Measurements from ENCODE around the gene MAGI3. TPM values are rescaled to one million over a fixed set of nuclear protein-coding genes. Genes with fewer than 3 reads are reported as not detected.

Gene MAGI3
- 10 to 100 TPM; 22.1 to 38.6 (median 33.7) TPM for polyA plus RNA-seq (ENCODE audit: insufficient read depth in 1 of 5, insufficient read length in 5 of 5, low replicate concordance in 1 of 5)
- long read RNA-seq, donor 1, full-length matches to known transcripts, result 7 of 13 reads
- long read RNA-seq, donor 1, partial matches to known transcripts, result 6 of 13 reads
- long read RNA-seq, donor 1, other reads (novel, unspliced or antisense), result 0 of 13 reads
- long read RNA-seq, donor 2, partial matches to known transcripts, result 0 of 2 reads
- long read RNA-seq, donor 2, other reads (novel, unspliced or antisense), result 0 of 2 reads
- long read RNA-seq, donor 3, full-length matches to known transcripts, result 3 of 3 reads
- long read RNA-seq, donor 3, partial matches to known transcripts, result 0 of 3 reads
- long read RNA-seq, donor 3, other reads (novel, unspliced or antisense), result 0 of 3 reads
- long read RNA-seq, donor 4, result 0 reads
- long read RNA-seq, donor 5, full-length matches to known transcripts, result 7 of 12 reads
- long read RNA-seq, donor 5, partial matches to known transcripts, result 0 of 12 reads
- long read RNA-seq, donor 5, other reads (novel, unspliced or antisense), result 5 of 12 reads
- long read RNA-seq, donor 6, full-length matches to known transcripts, result 9 of 9 reads
- long read RNA-seq, donor 6, partial matches to known transcripts, result 0 of 9 reads
- long read RNA-seq, donor 6, other reads (novel, unspliced or antisense), result 0 of 9 reads
- long read RNA-seq, donor 7, full-length matches to known transcripts, result 1 of 6 reads
- long read RNA-seq, donor 7, partial matches to known transcripts, result 5 of 6 reads
- long read RNA-seq, donor 7, other reads (novel, unspliced or antisense), result 0 of 6 reads
- long read RNA-seq, donor 8, full-length matches to known transcripts, result 3 of 3 reads
- long read RNA-seq, donor 8, partial matches to known transcripts, result 0 of 3 reads
- long read RNA-seq, donor 8, other reads (novel, unspliced or antisense), result 0 of 3 reads

- peak; percentile 99 for DNase-seq
Observed at GRCh38 chr1:113389953-113390834, at the start of gene MAGI3. Gene MAGI3, plus strand, starts transcription at chr1:113390515. Its CDS starts 519 bp downstream, at chr1:113391034.

- no peak for DNase-seq
Observed at GRCh38 chr1:113353580-113353979, 36.7 kb upstream of the MAGI3 start.

GRCh38 chr1:113363935-113364334, 26.4 kb upstream of the MAGI3 start:
- DNase-seq, result no peak

- DNase-seq, result no peak
Observed at GRCh38 chr1:113369040-113369439, 21.3 kb upstream of the MAGI3 start.

GRCh38 chr1:113369699-113370098, 20.6 kb upstream of the MAGI3 start:
- no peak for DNase-seq

GRCh38 chr1:113370868-113371267, 19.4 kb upstream of the MAGI3 start:
- DNase-seq, result no peak

- DNase-seq, result no peak
Observed at GRCh38 chr1:113372546-113372945, 17.8 kb upstream of the MAGI3 start.

GRCh38 chr1:113373644-113374043, 16.7 kb upstream of the MAGI3 start:
- no peak for DNase-seq

- no peak for DNase-seq
Observed at GRCh38 chr1:113375878-113376277, 14.4 kb upstream of the MAGI3 start.

- DNase-seq, result no peak
Observed at GRCh38 chr1:113380075-113380474, 10.2 kb upstream of the MAGI3 start.

GRCh38 chr1:113388017-113388620, 2.2 kb upstream of the MAGI3 start:
- no peak for DNase-seq

GRCh38 chr1:113388621-113389358, 1.5 kb upstream of the MAGI3 start:
- no peak for DNase-seq

- DNase-seq, result no peak
Observed at GRCh38 chr1:113389359-113389952, 859 bp upstream of the MAGI3 start.

GRCh38 chr1:113390871-113391648, 745 bp downstream of the MAGI3 start:
- peak in 1 of 2 donors; percentile 16 for DNase-seq

GRCh38 chr1:113391649-113392271, 1.4 kb downstream of the MAGI3 start:
- DNase-seq, result no peak

GRCh38 chr1:113392541-113393128, 2.3 kb downstream of the MAGI3 start:
- no peak for DNase-seq

- DNase-seq, result no peak
Observed at GRCh38 chr1:113394043-113394862, 3.9 kb downstream of the MAGI3 start.
